Pancreas (tissue), 10 donors: Measurements from ENCODE around the gene POFUT1. TPM values are rescaled to one million over a fixed set of nuclear protein-coding genes. Genes with fewer than 3 reads are reported as not detected.
"Not testable (repeated sequence)": the region's sequence is repeated elsewhere in the genome, so short reads cannot be mapped to it uniquely, and the experiment has no call there.

Source experiments
- ATAC-seq, 4 donors: fragments of 200-7000 bp; cut with Tn5 transposase; one replicate each; pipeline versions ENCODE4 v1.8.0 to v1.9.1; 2020; ENCODE audit warnings: mild to moderate bottlenecking in 4 of 4, moderate library complexity in 4 of 4
- DNase-seq, 6 donors: peaks; one replicate each; pipeline ENCODE4 v3.0.0-alpha.2; 2020
- FAIRE-seq: peaks from 2 replicates; lab custom pipeline; 2012; peaks lifted over from hg19 to GRCh38; lab: Jason Lieb, UNC
- H3K27ac ChIP-seq, 4 donors: fragments of 200-600 bp; sonication (generic); 1 replicate in 3 of 4; 2 replicates in 1 of 4; pipeline versions ENCODE4 v1.5.0 to v1.8.0; 2020
- H3K27me3 ChIP-seq, 4 donors: fragments of 200-600 bp; one replicate each; pipeline ENCODE4 v1.8.0; 2021
- H3K36me3 ChIP-seq, 3 donors: fragments of 200-600 bp; sonication (generic) in 1 of 3; one replicate each; pipeline versions ENCODE4 v1.5.0 to v1.8.0; 2020 to 2021
- H3K4me1 ChIP-seq, 3 donors: fragments of 200-600 bp; one replicate each; pipeline ENCODE4 v1.8.0; 2021
- H3K4me3 ChIP-seq, 4 donors: fragments of 200-600 bp; sonication (generic) in 2 of 4; one replicate each; pipeline versions ENCODE4 v1.5.0 to v1.8.0; 2020 to 2021
- H3K9me3 ChIP-seq, 4 donors: fragments of 200-600 bp; one replicate each; pipeline ENCODE4 v1.8.0; 2021
- WGBS, 2 donors: extraction: QIAGEN DNeasy Blood & Tissue Kit; methylation state at CpG; one replicate each; pipeline ENCODE4 v1.1.7; 2013; 5-methylcytosine and 5-hydroxymethylcytosine counted together
- intact Hi-C, 3 donors: fragments of 100-400 bp; cut with DNase I; formaldehyde crosslinking; loops; one replicate each; pipeline versions ENCODE4 v1.11.1 to v1.14.2; 2022
- polyA plus RNA-seq, 2 donors: library from polyadenylated mRNA; stranded (reverse); fragments of 200-250 nt; gene quantifications; one replicate each; pipeline ENCODE4 v1.2.3, GENCODE V29; 2013
- total RNA-seq, 6 donors: library from RNA; stranded (reverse); fragmentation: NEBNext Ultra II Directional in 4 of 6; extraction: Animal tissue kit (Norgen Biotek cat#: 25700) in 4 of 6; gene quantifications; one replicate each; pipeline versions ENCODE4 v1.2.1 to v1.2.4, GENCODE V29; 2021 to 2023
- TF ChIP-seq, protein P1 (sequence below), 4 donors: fragments of 200-600 bp; sonication (generic) in 3 of 4; IDR thresholded peaks; one replicate each; pipeline versions ENCODE4 v1.5.0 to v1.8.0; 2021; ENCODE audit warnings: antibody characterized with exemption in 4 of 4
- donor health status: healthy with polysubstance abuse.
- donor health status: DM: no; HTN: no; CAD: no; lungs with moderate emphysema.
- donor health status: DM: no; HTN: no; CAD: no.
- donor health status: control.
- donor health status: control.
- donor health status: Bipolar disorder and iron deficiency.
- donor health status: DM: yes; HTN: yes; CAD: no.
- donor health status: DM: no; HTN: no; CAD: no.
- donor health status: DM: no; HTN: no; CAD: no.
- donor health status: DM: yes; HTN: yes; CAD: no.

POFUT1 gene
- total and polyA plus RNA-seq, 8 donors: 7.3 to 20.7 (median 14.9) TPM

- no peaks in the 10 kb centered on the region for H3K27me3 ChIP-seq
- FAIRE-seq: no peak
- no peaks in the 10 kb centered on the region for H3K9me3 ChIP-seq
- H3K36me3 ChIP-seq: peaks cover 0 to 41% (median 16%) of the 10 kb centered on the region in 3 donors
- no peak overlapping the region for H3K4me3 ChIP-seq
- H3K27ac ChIP-seq: no peak overlapping the region
- WGBS, 2 donors: 25 to 27% methylated on average over 7 of the region's 7 CpGs
- intact Hi-C loops: no loop called here
- DNase-seq: peak in 2 of 6 donors; percentile 35 to 45
- TF ChIP-seq, protein P1, sequence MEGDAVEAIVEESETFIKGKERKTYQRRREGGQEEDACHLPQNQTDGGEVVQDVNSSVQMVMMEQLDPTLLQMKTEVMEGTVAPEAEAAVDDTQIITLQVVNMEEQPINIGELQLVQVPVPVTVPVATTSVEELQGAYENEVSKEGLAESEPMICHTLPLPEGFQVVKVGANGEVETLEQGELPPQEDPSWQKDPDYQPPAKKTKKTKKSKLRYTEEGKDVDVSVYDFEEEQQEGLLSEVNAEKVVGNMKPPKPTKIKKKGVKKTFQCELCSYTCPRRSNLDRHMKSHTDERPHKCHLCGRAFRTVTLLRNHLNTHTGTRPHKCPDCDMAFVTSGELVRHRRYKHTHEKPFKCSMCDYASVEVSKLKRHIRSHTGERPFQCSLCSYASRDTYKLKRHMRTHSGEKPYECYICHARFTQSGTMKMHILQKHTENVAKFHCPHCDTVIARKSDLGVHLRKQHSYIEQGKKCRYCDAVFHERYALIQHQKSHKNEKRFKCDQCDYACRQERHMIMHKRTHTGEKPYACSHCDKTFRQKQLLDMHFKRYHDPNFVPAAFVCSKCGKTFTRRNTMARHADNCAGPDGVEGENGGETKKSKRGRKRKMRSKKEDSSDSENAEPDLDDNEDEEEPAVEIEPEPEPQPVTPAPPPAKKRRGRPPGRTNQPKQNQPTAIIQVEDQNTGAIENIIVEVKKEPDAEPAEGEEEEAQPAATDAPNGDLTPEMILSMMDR (IDR thresholded peaks at IDR 0.05): no peak
- peaks cover 0 to 15% (median 7%) of the 10 kb centered on the region in 3 donors for H3K4me1 ChIP-seq
- ATAC-seq: peak; percentile 67 to 83 (median 80)
These were observed 12.1 kb upstream of the POFUT1 start for GRCh38 chr20:32195581-32195980.

DNA sequence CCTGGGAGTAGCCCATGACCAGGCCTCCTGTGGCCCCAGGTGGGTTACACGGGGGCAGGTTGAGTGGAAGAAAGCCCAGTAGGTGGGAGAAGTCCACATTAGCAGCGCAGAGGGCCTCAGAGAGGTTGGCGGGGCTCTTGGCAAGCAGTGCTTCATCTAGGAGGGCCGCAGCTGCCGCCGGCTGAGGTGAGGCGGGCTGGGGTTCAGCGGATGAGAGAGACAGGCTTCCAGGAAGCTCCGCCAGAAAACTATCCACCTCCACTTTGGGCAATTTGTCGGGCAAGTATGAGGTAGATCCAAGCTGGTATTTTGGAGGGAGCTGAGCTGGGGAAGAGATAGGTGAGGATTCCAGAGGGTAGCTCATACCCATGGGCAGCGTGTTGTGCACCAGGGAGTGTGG lies 11.1 kb upstream of the POFUT1 start:
- DNase-seq, H3K27ac ChIP-seq, H3K9me3 ChIP-seq, H3K4me3 ChIP-seq, FAIRE-seq, ATAC-seq, H3K27me3 ChIP-seq, intact Hi-C loops: not testable (repeated sequence)
- 93 to 98% methylated on average over 11 of the region's 11 CpGs for WGBS, 2 donors
- Histone ChIP-seq H3K4me1 (peaks cover 2 to 15% (median 10%) of the 10 kb centered on the region in 3 donors), H3K36me3 (peaks cover 0 to 51% (median 21%) of the 10 kb centered on the region in 3 donors)

DNA sequence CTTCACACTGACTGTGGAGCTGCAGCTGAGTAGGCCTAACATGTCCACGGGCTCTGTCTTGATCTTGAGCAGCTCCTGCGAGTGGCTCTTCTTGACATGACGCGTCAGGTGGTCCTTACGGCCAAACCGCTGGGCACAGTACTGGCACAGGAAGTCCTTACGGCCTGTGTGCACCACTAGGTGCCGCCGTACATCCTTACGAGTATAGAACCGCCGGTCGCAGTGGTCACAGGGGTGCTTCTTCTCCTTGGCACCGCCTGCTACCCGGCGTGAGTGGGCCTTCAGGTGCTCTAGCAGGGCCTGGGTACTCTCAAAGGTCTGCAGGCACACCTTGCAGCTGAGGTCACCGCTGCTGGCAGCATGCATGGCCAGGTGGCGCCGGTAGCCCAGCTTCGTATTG lies 10.5 kb upstream of the POFUT1 start:
- ATAC-seq, H3K27me3 ChIP-seq, H3K4me3 ChIP-seq, DNase-seq, FAIRE-seq, H3K27ac ChIP-seq, intact Hi-C loops, H3K9me3 ChIP-seq: not testable (repeated sequence)
- Histone ChIP-seq H3K36me3 (peaks cover 0 to 51% (median 21%) of the 10 kb centered on the region in 3 donors), H3K4me1 (peaks cover 7 to 17% (median 10%) of the 10 kb centered on the region in 3 donors)
- WGBS, 2 donors: 92% methylated on average over 20 of the region's 20 CpGs

- TF ChIP-seq, protein P1 (IDR thresholded peaks at IDR 0.05): no peak
- H3K4me1 ChIP-seq: peaks cover 23 to 28% (median 26%) of the 10 kb centered on the region in 3 donors
- peaks cover 0 to 51% (median 21%) of the 10 kb centered on the region in 3 donors for H3K36me3 ChIP-seq
- H3K9me3 ChIP-seq: no peaks in the 10 kb centered on the region
- H3K27me3 ChIP-seq: no peaks in the 10 kb centered on the region
- DNase-seq (no peak), FAIRE-seq (no peak), ATAC-seq (no peak)
- no peak overlapping the region for H3K27ac ChIP-seq
- no peak overlapping the region for H3K4me3 ChIP-seq
- 60 to 77% methylated on average over 4 of the region's 4 CpGs for WGBS, 2 donors
- intact Hi-C loops: no loop called here
These were observed 8.7 kb upstream of the POFUT1 start for GRCh38 chr20:32199006-32199405.

DNA sequence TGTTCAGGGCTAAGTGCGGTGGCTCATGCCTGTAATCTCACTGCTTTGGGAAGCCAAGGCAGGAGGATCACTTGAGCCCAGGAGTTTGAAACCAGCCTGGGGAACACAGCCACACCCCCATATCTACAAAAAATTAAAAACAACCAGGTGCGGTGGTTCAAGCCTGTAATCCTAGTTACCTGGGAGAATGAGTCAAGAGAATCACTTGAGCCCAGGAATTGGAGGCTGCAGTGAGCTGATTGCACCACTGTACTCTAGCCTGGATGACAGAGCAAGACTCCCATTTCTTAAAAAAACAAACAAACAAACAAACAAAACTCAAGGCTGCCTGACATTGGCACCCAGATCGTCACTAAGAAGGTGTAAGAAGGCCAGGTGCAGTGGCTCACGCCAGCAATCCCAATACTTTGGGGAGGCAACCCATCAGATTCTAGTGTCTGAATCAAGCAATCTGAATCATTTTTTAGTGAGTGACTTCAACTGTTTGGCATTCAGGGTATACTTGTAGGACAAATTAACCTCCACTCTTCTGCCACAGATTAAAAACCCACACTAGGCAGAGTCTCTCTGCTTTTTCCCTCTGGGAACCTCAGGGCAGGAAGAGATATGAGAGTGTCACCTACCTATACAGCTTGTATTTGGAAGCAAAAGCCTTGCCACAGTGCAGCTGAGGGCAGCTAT lies 6.2 kb upstream of the POFUT1 start:
- Histone ChIP-seq H3K4me1 (peaks cover 44 to 50% (median 45%) of the 10 kb centered on the region in 3 donors), H3K4me3 (no peak overlapping the region), H3K9me3 (no peaks in the 10 kb centered on the region), H3K27me3 (no peaks in the 10 kb centered on the region), H3K36me3 (peaks cover 0 to 42% (median 21%) of the 10 kb centered on the region in 3 donors), H3K27ac (peak overlapping the region in 2 of 4 donors; percentile 28 to 29)
- WGBS, 2 donors: 60 to 61% methylated on average over 4 of the region's 4 CpGs
- TF ChIP-seq, protein P1 (IDR thresholded peaks at IDR 0.05): no peak
- ATAC-seq: no peak
- no peak for DNase-seq
- intact Hi-C loops: loop anchor here in 1 of 3 donors (10.0 kb wide), 1 partner anchor 283 kb away; no protein-coding TSS in a partner anchor
- no peak for FAIRE-seq

- no peaks in the 10 kb centered on the region for H3K27me3 ChIP-seq
- 60 to 63% methylated on average over 8 of the region's 8 CpGs for WGBS, 2 donors
- peak overlapping the region in 2 of 4 donors; percentile 28 to 29 for H3K27ac ChIP-seq
- no peaks in the 10 kb centered on the region for H3K9me3 ChIP-seq
- no peak overlapping the region for H3K4me3 ChIP-seq
- DNase-seq (no peak), FAIRE-seq (no peak), ATAC-seq (no peak)
- intact Hi-C loops: loop anchor here in 1 of 3 donors (10.0 kb wide), 1 partner anchor 283 kb away; no protein-coding TSS in a partner anchor
- peaks cover 45 to 53% (median 46%) of the 10 kb centered on the region in 3 donors for H3K4me1 ChIP-seq
- TF ChIP-seq, protein P1 (IDR thresholded peaks at IDR 0.05): no peak
- H3K36me3 ChIP-seq: peaks cover 0 to 37% (median 15%) of the 10 kb centered on the region in 3 donors
These were observed 5.7 kb upstream of the POFUT1 start for GRCh38 chr20:32201977-32202363.
